Measurements from ENCODE around the gene SLC43A1.
"Not testable (repeated sequence)": the region's sequence is repeated elsewhere in the genome, so short reads cannot be mapped to it uniquely, and the experiment has no call there.

Gene SLC43A1

GRCh38 chr11:57460022-57460757 is 55.3 kb downstream of the SLC43A1 start, which contains the start of gene RTN4RL2:
RTN4RL2 (plus strand) TSS chr11:57460528; CDS start chr11:57460866, 338 bp downstream.
- DNase-seq, result peak; percentile 67

- peak; percentile 24 for DNase-seq
Observed at GRCh38 chr11:57459164-57460021, 56.1 kb downstream of the SLC43A1 start.

GRCh38 chr11:57458410-57459163 is 56.9 kb downstream of the SLC43A1 start:
- DNase-seq, result peak; percentile 36

GRCh38 chr11:57458060-57458409 is 57.5 kb downstream of the SLC43A1 start:
- no peak for DNase-seq

GRCh38 chr11:57457643-57458023 is 57.9 kb downstream of the SLC43A1 start:
- no peak for DNase-seq

GRCh38 chr11:57456960-57457642 is 58.4 kb downstream of the SLC43A1 start:
- DNase-seq, result peak; percentile 49

- no peak for DNase-seq
Observed at GRCh38 chr11:57453543-57454177, 61.8 kb downstream of the SLC43A1 start.

GRCh38 chr11:57446055-57446454 is 69.4 kb downstream of the SLC43A1 start:
- DNase-seq, result no peak

GRCh38 chr11:57445122-57445394 is 70.4 kb downstream of the SLC43A1 start:
- DNase-seq, result not testable (repeated sequence)

GRCh38 chr11:57444362-57445121 is 71.0 kb downstream of the SLC43A1 start:
- no peak for DNase-seq

GRCh38 chr11:57440744-57441414 is 74.6 kb downstream of the SLC43A1 start:
- DNase-seq, result no peak

GRCh38 chr11:57439786-57440185 is 75.7 kb downstream of the SLC43A1 start:
- DNase-seq, result no peak

GRCh38 chr11:57438345-57439285 is 76.9 kb downstream of the SLC43A1 start:
- DNase-seq, result no peak

- no peak for DNase-seq
Observed at GRCh38 chr11:57436031-57436430, 79.5 kb downstream of the SLC43A1 start.

GRCh38 chr11:57434640-57435546 is 80.6 kb downstream of the SLC43A1 start:
- DNase-seq, result no peak
